Renal pelvis (tissue), 4 donors: ENCODE results near the gene ZDHHC13. TPM values are rescaled to one million over a fixed set of nuclear protein-coding genes. Genes with fewer than 3 reads are reported as not detected.
"Not testable (repeated sequence)": the region's sequence is repeated elsewhere in the genome, so short reads cannot be mapped to it uniquely, and the experiment has no call there.

Experiments
- DNase-seq: peaks from one replicate; pipeline ENCODE4 v3.0.0-alpha.2; 2013
- polyA plus RNA-seq, 3 donors: library from polyadenylated mRNA; unstranded; fragments of 120-200 nt; gene quantifications; one replicate each; pipeline ENCODE4 v1.2.1, GENCODE V29; 2013; ENCODE audit not compliant: insufficient read length in 3 of 3

ZDHHC13 gene
- polyA plus RNA-seq, 3 donors = 15.9 to 21.5 (median 19.8) TPM

GRCh38 chr11:19093976-19094375 is 23.0 kb upstream of the ZDHHC13 start:
- DNase-seq = no peak

GRCh38 chr11:19094859-19095258 is 22.1 kb upstream of the ZDHHC13 start:
- no peak for DNase-seq

GRCh38 chr11:19099093-19099492 is 17.9 kb upstream of the ZDHHC13 start:
- DNase-seq = no peak

- DNase-seq = no peak
Observed at GRCh38 chr11:19100885-19101284, 16.1 kb upstream of the ZDHHC13 start.

GRCh38 chr11:19101796-19102520 is 15.0 kb upstream of the ZDHHC13 start:
- DNase-seq = no peak

GRCh38 chr11:19102521-19102900 is 14.5 kb upstream of the ZDHHC13 start:
- no peak for DNase-seq

GRCh38 chr11:19105011-19105410 is 12.0 kb upstream of the ZDHHC13 start:
- no peak for DNase-seq

- DNase-seq = no peak
Observed at GRCh38 chr11:19107125-19107524, 9.8 kb upstream of the ZDHHC13 start.

GRCh38 chr11:19110295-19110694 is 6.7 kb upstream of the ZDHHC13 start:
- no peak for DNase-seq

- no peak for DNase-seq
Observed at GRCh38 chr11:19111809-19112208, 5.2 kb upstream of the ZDHHC13 start.

GRCh38 chr11:19116276-19116970 is 545 bp upstream of the ZDHHC13 start:
- no peak for DNase-seq

- no peak for DNase-seq
Observed at GRCh38 chr11:19117760-19118097, 761 bp downstream of the ZDHHC13 start.

GRCh38 chr11:19121646-19122045 is 4.7 kb downstream of the ZDHHC13 start:
- DNase-seq = no peak

- no peak for DNase-seq
Observed at GRCh38 chr11:19122960-19123615, 6.1 kb downstream of the ZDHHC13 start.

GRCh38 chr11:19126562-19127325 is 9.8 kb downstream of the ZDHHC13 start:
- not testable (repeated sequence) for DNase-seq

GRCh38 chr11:19134004-19134403 is 17.0 kb downstream of the ZDHHC13 start:
- no peak for DNase-seq

- not testable (repeated sequence) for DNase-seq
Observed at GRCh38 chr11:19136884-19137283, 19.9 kb downstream of the ZDHHC13 start.

- DNase-seq = no peak
Observed at GRCh38 chr11:19145319-19145718, 28.4 kb downstream of the ZDHHC13 start.

GRCh38 chr11:19156892-19157291 is 39.9 kb downstream of the ZDHHC13 start:
- no peak for DNase-seq

GRCh38 chr11:19160847-19161246 is 43.9 kb downstream of the ZDHHC13 start:
- DNase-seq = no peak

GRCh38 chr11:19161651-19162050 is 44.7 kb downstream of the ZDHHC13 start:
- DNase-seq = no peak

- no peak for DNase-seq
Observed at GRCh38 chr11:19162951-19163505, 46.1 kb downstream of the ZDHHC13 start.
